Skeletal muscle tissue (tissue), 4 donors: ENCODE data around the gene SLC6A20. TPM values are rescaled to one million over a fixed set of nuclear protein-coding genes. Genes with fewer than 3 reads are reported as not detected.

Experiments
- H3K27ac ChIP-seq: one replicate; pipeline ENCODE4 v1.7.0; 2013; ENCODE audit warnings: mild to moderate bottlenecking, low read depth, low read length, inconsistent platforms
- H3K27me3 ChIP-seq, 3 donors: one replicate each; pipeline ENCODE4 v1.7.0; 2013; ENCODE audit warnings: low read length in 3 of 3; ENCODE audit not compliant: control insufficient read depth in 3 of 3, insufficient read depth in 3 of 3
- H3K36me3 ChIP-seq, 3 donors: one replicate each; pipeline ENCODE4 v1.7.0; 2013; ENCODE audit warnings: low read length in 3 of 3; ENCODE audit not compliant: control insufficient read depth in 3 of 3, insufficient read depth in 3 of 3
- H3K4me1 ChIP-seq, 3 donors: one replicate each; pipeline ENCODE4 v1.7.0; 2013; ENCODE audit warnings: low read length in 3 of 3, mild to moderate bottlenecking in 3 of 3; ENCODE audit not compliant: control insufficient read depth in 3 of 3, insufficient read depth in 3 of 3
- H3K4me3 ChIP-seq, 3 donors: one replicate each; pipeline ENCODE4 v1.7.0; 2013; ENCODE audit warnings: low read length in 3 of 3
- H3K9ac ChIP-seq, 3 donors: one replicate each; pipeline ENCODE4 v1.7.0; 2013; ENCODE audit warnings: low read length in 3 of 3, mild to moderate bottlenecking in 3 of 3, moderate library complexity in 2 of 3, low read depth in 1 of 3
- H3K9me3 ChIP-seq, 3 donors: one replicate each; pipeline ENCODE4 v1.7.0; 2013; ENCODE audit warnings: low read length in 3 of 3; ENCODE audit not compliant: control insufficient read depth in 3 of 3
- total RNA-seq: library from RNA; depleted of rRNA; stranded (reverse); fragments of >200 nt; gene quantifications from one replicate; pipeline ENCODE4 v1.2.3, GENCODE V29; 2014
- donor health status: Osteomylitis.

The SLC6A20 gene
- total RNA-seq, 1 donor from 2014 or later = under 0.01 TPM

GRCh38 chr3:45775571-45776300 lies 20.6 kb downstream of the SLC6A20 start:
- H3K4me1 ChIP-seq = peaks cover 0 to 12% (median 7%) of the 10 kb centered on the region in 3 donors
- no peak overlapping the region for H3K27ac ChIP-seq
- peaks cover 0 to 5% (median 0%) of the 10 kb centered on the region in 3 donors for H3K27me3 ChIP-seq
- H3K9me3 ChIP-seq = no peaks in the 10 kb centered on the region
- no peak overlapping the region for H3K9ac ChIP-seq
- H3K36me3 ChIP-seq = no peaks in the 10 kb centered on the region
- no peak overlapping the region for H3K4me3 ChIP-seq

GRCh38 chr3:45774581-45775521 lies 21.5 kb downstream of the SLC6A20 start:
- peaks cover 0 to 12% (median 7%) of the 10 kb centered on the region in 3 donors for H3K4me1 ChIP-seq
- H3K27ac ChIP-seq = no peak overlapping the region
- H3K27me3 ChIP-seq = peaks cover 0 to 8% (median 0%) of the 10 kb centered on the region in 3 donors
- no peak overlapping the region for H3K9ac ChIP-seq
- H3K9me3 ChIP-seq = no peaks in the 10 kb centered on the region
- H3K4me3 ChIP-seq = no peak overlapping the region
- H3K36me3 ChIP-seq = no peaks in the 10 kb centered on the region

DNA sequence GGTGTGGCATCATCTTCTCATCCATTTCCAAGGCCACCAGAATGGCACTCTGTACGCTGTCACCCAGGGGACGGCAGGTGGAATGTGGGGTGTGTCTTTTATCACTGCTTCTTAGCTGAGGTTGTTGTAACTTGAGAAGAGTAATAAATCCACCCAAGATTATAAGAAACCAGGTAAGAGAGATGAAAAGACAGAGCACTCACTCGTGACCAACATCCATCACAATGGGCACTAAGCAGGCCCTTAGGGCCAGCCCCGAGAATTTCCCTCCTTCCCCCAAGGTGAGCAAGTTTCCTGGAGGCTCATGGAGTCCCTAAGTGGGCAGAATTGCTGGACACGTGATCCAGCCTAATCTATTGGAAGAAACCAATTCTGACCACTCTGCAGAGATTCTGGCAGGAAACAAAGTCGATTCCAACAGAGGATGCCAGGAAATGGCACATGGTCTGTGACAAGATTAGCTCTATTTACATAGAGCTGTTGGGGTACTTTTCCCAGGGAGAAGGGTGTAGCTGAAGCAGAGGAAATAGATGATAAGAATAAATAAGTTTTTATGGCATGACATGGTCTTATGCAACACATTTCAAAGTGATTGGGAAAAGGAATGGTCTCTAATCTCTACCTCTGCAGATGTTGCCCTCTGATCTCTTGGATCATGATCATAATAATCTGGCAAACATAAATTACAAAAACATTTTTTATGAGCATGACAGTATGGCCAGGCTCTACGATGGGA lies 22.5 kb downstream of the SLC6A20 start:
- Histone ChIP-seq H3K9me3 (no peaks in the 10 kb centered on the region), H3K4me1 (peaks cover 0 to 10% (median 5%) of the 10 kb centered on the region in 3 donors), H3K4me3 (no peak overlapping the region), H3K27me3 (peaks cover 0 to 8% (median 0%) of the 10 kb centered on the region in 3 donors), H3K27ac (no peak overlapping the region), H3K9ac (no peak overlapping the region), H3K36me3 (no peaks in the 10 kb centered on the region)

DNA sequence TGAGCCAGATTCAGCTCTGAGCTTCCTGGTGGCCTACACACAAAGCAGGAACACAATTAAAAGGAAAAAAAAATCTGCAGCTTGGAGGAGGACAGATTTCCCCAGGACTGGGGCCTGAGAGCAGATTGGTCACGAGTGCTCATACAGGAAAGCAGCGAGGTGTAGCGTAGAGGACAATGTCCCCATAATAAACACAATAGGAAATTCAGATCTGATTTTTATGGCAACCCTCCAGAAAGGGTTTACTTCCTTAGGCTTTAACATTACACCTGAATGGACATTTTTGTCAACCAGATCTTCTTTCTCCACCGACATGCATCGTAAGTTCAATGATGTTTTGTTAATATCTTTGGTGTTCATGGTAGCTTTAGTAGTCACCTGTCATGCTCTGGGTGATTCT lies 23.3 kb downstream of the SLC6A20 start:
- Histone ChIP-seq H3K4me1 (peaks cover 0 to 2% (median 0%) of the 10 kb centered on the region in 3 donors), H3K4me3 (no peak overlapping the region), H3K27ac (no peak overlapping the region), H3K9ac (no peak overlapping the region), H3K27me3 (peaks cover 0 to 8% (median 0%) of the 10 kb centered on the region in 3 donors), H3K36me3 (no peaks in the 10 kb centered on the region), H3K9me3 (no peaks in the 10 kb centered on the region)

- no peak overlapping the region for H3K27ac ChIP-seq
- H3K9ac ChIP-seq = no peak overlapping the region
- H3K36me3 ChIP-seq = no peaks in the 10 kb centered on the region
- no peaks in the 10 kb centered on the region for H3K9me3 ChIP-seq
- no peaks in the 10 kb centered on the region for H3K4me1 ChIP-seq
- no peak overlapping the region for H3K4me3 ChIP-seq
- H3K27me3 ChIP-seq = peaks cover 0 to 8% (median 0%) of the 10 kb centered on the region in 3 donors
Measured at GRCh38 chr3:45772341-45773035, 23.8 kb downstream of the SLC6A20 start.

GRCh38 chr3:45771831-45772230 lies 24.5 kb downstream of the SLC6A20 start:
- no peaks in the 10 kb centered on the region for H3K4me1 ChIP-seq
- no peak overlapping the region for H3K9ac ChIP-seq
- H3K36me3 ChIP-seq = no peaks in the 10 kb centered on the region
- no peak overlapping the region for H3K4me3 ChIP-seq
- no peaks in the 10 kb centered on the region for H3K9me3 ChIP-seq
- H3K27ac ChIP-seq = no peak overlapping the region
- peaks cover 0 to 8% (median 0%) of the 10 kb centered on the region in 3 donors for H3K27me3 ChIP-seq

DNA sequence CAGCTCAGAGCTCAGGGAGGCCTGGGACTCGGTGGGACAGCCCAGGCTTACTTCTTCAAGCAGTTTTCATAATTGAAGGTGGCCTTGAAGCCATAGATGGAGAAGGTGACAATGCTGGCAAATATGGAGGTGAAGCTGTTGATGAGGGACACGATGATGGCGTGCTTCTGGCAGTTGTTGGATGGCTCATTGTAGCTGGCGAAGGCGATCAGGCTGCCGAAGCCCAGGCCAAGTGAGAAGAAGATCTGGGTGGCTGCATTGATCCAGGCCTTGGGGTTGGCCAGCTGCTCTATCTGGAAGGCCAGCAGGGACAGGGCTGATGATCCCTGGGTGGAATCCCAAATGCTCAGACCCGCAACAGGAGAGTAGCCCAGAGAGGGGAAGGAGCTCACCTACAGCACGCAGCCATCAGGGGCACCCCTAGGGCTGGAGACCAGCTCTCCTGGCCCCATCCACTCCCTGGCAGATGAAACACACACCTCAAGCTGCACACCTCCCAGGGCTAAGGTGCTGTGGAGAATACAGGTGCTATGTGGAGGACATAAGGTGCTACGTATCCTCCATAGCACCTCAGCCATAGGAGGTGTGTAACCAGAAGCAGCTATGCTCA lies 25.1 kb downstream of the SLC6A20 start:
- H3K4me3 ChIP-seq = no peak overlapping the region
- H3K27me3 ChIP-seq = peaks cover 0 to 8% (median 0%) of the 10 kb centered on the region in 3 donors
- no peak overlapping the region for H3K27ac ChIP-seq
- H3K9me3 ChIP-seq = no peaks in the 10 kb centered on the region
- H3K36me3 ChIP-seq = no peaks in the 10 kb centered on the region
- H3K4me1 ChIP-seq = no peaks in the 10 kb centered on the region
- no peak overlapping the region for H3K9ac ChIP-seq

DNA sequence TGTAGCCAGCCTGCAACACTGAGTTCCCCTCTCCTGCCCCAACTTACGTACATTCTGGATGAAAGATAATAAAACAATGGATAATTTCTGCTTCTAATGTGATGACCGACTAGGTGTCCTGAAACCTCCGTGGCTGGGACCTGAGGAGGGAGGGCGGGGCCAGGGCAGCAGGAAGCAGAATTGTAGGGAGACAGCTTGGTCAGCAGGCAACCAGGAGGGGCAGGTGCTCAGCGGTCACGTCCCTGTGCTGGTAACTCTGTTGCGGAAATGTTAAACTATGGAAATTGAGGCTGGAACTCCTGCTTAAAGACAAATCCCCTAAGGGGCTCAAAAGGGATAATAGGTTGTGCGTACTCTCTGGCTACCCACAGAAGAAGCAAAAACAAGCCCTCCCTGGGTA lies 30.4 kb downstream of the SLC6A20 start:
- no peak overlapping the region for H3K9ac ChIP-seq
- H3K27ac ChIP-seq = no peak overlapping the region
- H3K4me3 ChIP-seq = no peak overlapping the region
- H3K27me3 ChIP-seq = peaks cover 0 to 4% (median 3%) of the 10 kb centered on the region in 3 donors
- no peaks in the 10 kb centered on the region for H3K36me3 ChIP-seq
- H3K9me3 ChIP-seq = no peaks in the 10 kb centered on the region
- H3K4me1 ChIP-seq = peaks cover 0 to 3% (median 0%) of the 10 kb centered on the region in 3 donors

- Histone ChIP-seq H3K36me3 (no peaks in the 10 kb centered on the region), H3K4me1 (peaks cover 0 to 3% (median 0%) of the 10 kb centered on the region in 3 donors), H3K9me3 (no peaks in the 10 kb centered on the region), H3K4me3 (no peak overlapping the region), H3K27ac (no peak overlapping the region), H3K9ac (no peak overlapping the region), H3K27me3 (peaks cover 0 to 4% (median 3%) of the 10 kb centered on the region in 3 donors)
Measured at GRCh38 chr3:45765266-45765851, 31.0 kb downstream of the SLC6A20 start.
